Activated T-cell treated with anti-CD3 and anti-CD28 coated beads, Interleukin-2, amount 50 U/mL, for 24 hours (primary cell): ENCODE data around the gene RAB18.
"Not testable (repeated sequence)": the region's sequence is repeated elsewhere in the genome, so short reads cannot be mapped to it uniquely, and the experiment has no call there.

ENCODE experiments used
- DNase-seq: peaks from one replicate; pipeline ENCODE4 v3.0.0-alpha.2; 2020
- H3K27ac Mint-ChIP-seq: 2 replicates; pipeline ENCODE4 v1.8.0; 2020; ENCODE audit warnings: mild to moderate bottlenecking, mixed read lengths
- H3K27me3 Mint-ChIP-seq: 2 replicates; pipeline ENCODE4 v1.8.0; 2020; ENCODE audit warnings: mixed read lengths
- H3K36me3 Mint-ChIP-seq: 2 replicates; pipeline ENCODE4 v1.8.0; 2020; ENCODE audit warnings: low read depth, mixed read lengths
- H3K4me1 Mint-ChIP-seq: 2 replicates; pipeline ENCODE4 v1.8.0; 2020; ENCODE audit warnings: low read depth, mixed read lengths
- H3K4me3 Mint-ChIP-seq: 2 replicates; pipeline ENCODE4 v1.8.0; 2020; ENCODE audit warnings: mild to moderate bottlenecking, moderate library complexity, mixed read lengths
- H3K9me3 Mint-ChIP-seq: 2 replicates; pipeline ENCODE4 v1.8.0; 2020; ENCODE audit warnings: mixed read lengths

RAB18 gene

GRCh38 chr10:27547047-27547446 lies 42.9 kb downstream of the RAB18 start:
- Mint-ChIP-seq H3K4me3 (no peak overlapping the region), H3K9me3 (no peaks in the 10 kb centered on the region), H3K27ac (no peak overlapping the region), H3K27me3 (no peaks in the 10 kb centered on the region), H3K36me3 (peaks cover 32% of the 10 kb centered on the region), H3K4me1 (peaks cover 11% of the 10 kb centered on the region)
- no peak for DNase-seq

GRCh38 chr10:27547482-27547881 lies 43.4 kb downstream of the RAB18 start:
- H3K9me3 Mint-ChIP-seq: no peaks in the 10 kb centered on the region
- H3K4me1 Mint-ChIP-seq: peaks cover 8% of the 10 kb centered on the region
- no peak overlapping the region for H3K27ac Mint-ChIP-seq

GRCh38 chr10:27550823-27551222 lies 46.7 kb downstream of the RAB18 start:
- Mint-ChIP-seq H3K36me3 (peaks cover 10% of the 10 kb centered on the region), H3K4me3 (no peak overlapping the region), H3K4me1 (no peaks in the 10 kb centered on the region), H3K9me3 (no peaks in the 10 kb centered on the region), H3K27ac (no peak overlapping the region), H3K27me3 (no peaks in the 10 kb centered on the region)
- no peak for DNase-seq

More at GRCh38 chr10:27547482-27547881, 43.4 kb downstream of the RAB18 start:
- no peak for DNase-seq
- Mint-ChIP-seq H3K36me3 (peaks cover 29% of the 10 kb centered on the region), H3K27me3 (no peaks in the 10 kb centered on the region), H3K4me3 (no peak overlapping the region)

- Mint-ChIP-seq H3K4me1 (peaks cover 2% of the 10 kb centered on the region), H3K4me3 (no peak overlapping the region), H3K36me3 (no peaks in the 10 kb centered on the region), H3K27ac (no peak overlapping the region), H3K27me3 (no peaks in the 10 kb centered on the region), H3K9me3 (no peaks in the 10 kb centered on the region)
- DNase-seq: no peak
Measured at GRCh38 chr10:27558612-27559020, 54.5 kb downstream of the RAB18 start.

- Mint-ChIP-seq H3K27me3 (no peaks in the 10 kb centered on the region), H3K4me1 (peaks cover 17% of the 10 kb centered on the region), H3K9me3 (peaks cover under 1% of the 10 kb centered on the region), H3K36me3 (no peaks in the 10 kb centered on the region), H3K4me3 (no peak overlapping the region), H3K27ac (no peak overlapping the region)
- DNase-seq: no peak
Measured at GRCh38 chr10:27561334-27561733, 57.2 kb downstream of the RAB18 start.

GRCh38 chr10:27564398-27564797 lies 60.3 kb downstream of the RAB18 start:
- Mint-ChIP-seq H3K4me1 (peaks cover 30% of the 10 kb centered on the region), H3K27me3 (no peaks in the 10 kb centered on the region), H3K36me3 (no peaks in the 10 kb centered on the region), H3K9me3 (peaks cover 4% of the 10 kb centered on the region), H3K27ac (no peak overlapping the region), H3K4me3 (no peak overlapping the region)
- DNase-seq: no peak

- Mint-ChIP-seq H3K36me3 (no peaks in the 10 kb centered on the region), H3K9me3 (peaks cover 4% of the 10 kb centered on the region), H3K27me3 (no peaks in the 10 kb centered on the region), H3K4me1 (peaks cover 33% of the 10 kb centered on the region), H3K4me3 (no peak overlapping the region), H3K27ac (no peak overlapping the region)
- no peak for DNase-seq
Measured at GRCh38 chr10:27564880-27565279, 60.8 kb downstream of the RAB18 start.

GRCh38 chr10:27568196-27569175 lies 64.4 kb downstream of the RAB18 start:
- Mint-ChIP-seq H3K4me1 (peaks cover 33% of the 10 kb centered on the region), H3K27me3 (no peaks in the 10 kb centered on the region), H3K36me3 (no peaks in the 10 kb centered on the region), H3K4me3 (no peak overlapping the region), H3K27ac (no peak overlapping the region), H3K9me3 (peaks cover 4% of the 10 kb centered on the region)
- no peak for DNase-seq

- peaks cover 4% of the 10 kb centered on the region for H3K9me3 Mint-ChIP-seq
- DNase-seq: no peak
- no peak overlapping the region for H3K27ac Mint-ChIP-seq
- no peaks in the 10 kb centered on the region for H3K27me3 Mint-ChIP-seq
- no peak overlapping the region for H3K4me3 Mint-ChIP-seq
- H3K4me1 Mint-ChIP-seq: peaks cover 21% of the 10 kb centered on the region
- no peaks in the 10 kb centered on the region for H3K36me3 Mint-ChIP-seq
Measured at GRCh38 chr10:27569946-27570345, 65.8 kb downstream of the RAB18 start.

GRCh38 chr10:27577038-27577437 lies 72.9 kb downstream of the RAB18 start:
- not testable (repeated sequence) for H3K36me3 Mint-ChIP-seq, H3K27me3 Mint-ChIP-seq, H3K4me1 Mint-ChIP-seq, H3K27ac Mint-ChIP-seq, H3K9me3 Mint-ChIP-seq, DNase-seq, H3K4me3 Mint-ChIP-seq

GRCh38 chr10:27578316-27578715 lies 74.2 kb downstream of the RAB18 start:
- Mint-ChIP-seq H3K4me3 (no peak overlapping the region), H3K4me1 (no peaks in the 10 kb centered on the region), H3K27ac (no peak overlapping the region), H3K9me3 (no peaks in the 10 kb centered on the region), H3K27me3 (no peaks in the 10 kb centered on the region), H3K36me3 (no peaks in the 10 kb centered on the region)
- no peak for DNase-seq

GRCh38 chr10:27581225-27581624 lies 77.1 kb downstream of the RAB18 start:
- no peak for DNase-seq

GRCh38 chr10:27584302-27584701 lies 80.2 kb downstream of the RAB18 start:
- Mint-ChIP-seq H3K27ac (no peak overlapping the region), H3K9me3 (peaks cover 8% of the 10 kb centered on the region), H3K36me3 (no peaks in the 10 kb centered on the region), H3K4me1 (no peaks in the 10 kb centered on the region), H3K27me3 (peaks cover 14% of the 10 kb centered on the region), H3K4me3 (no peak overlapping the region)
- no peak for DNase-seq

More at GRCh38 chr10:27581225-27581624, 77.1 kb downstream of the RAB18 start:
- H3K4me1 Mint-ChIP-seq: no peaks in the 10 kb centered on the region
- H3K9me3 Mint-ChIP-seq: no peaks in the 10 kb centered on the region
- H3K4me3 Mint-ChIP-seq: no peak overlapping the region
- H3K27ac Mint-ChIP-seq: no peak overlapping the region
- no peaks in the 10 kb centered on the region for H3K36me3 Mint-ChIP-seq
- H3K27me3 Mint-ChIP-seq: no peaks in the 10 kb centered on the region
